Esophagus (tissue), 2 donors: ENCODE data around the gene BBS12. TPM values are rescaled to one million over a fixed set of nuclear protein-coding genes. Genes with fewer than 3 reads are reported as not detected.

Experiments
- H3K27ac ChIP-seq, 2 donors: one replicate each; pipeline ENCODE4 v1.5.1; 2013; ENCODE audit warnings: low read depth in 2 of 2, mild to moderate bottlenecking in 2 of 2, inconsistent platforms in 1 of 2, low read length in 1 of 2, moderate library complexity in 1 of 2
- H3K27me3 ChIP-seq, 2 donors: one replicate each; pipeline ENCODE4 v1.6.1; 2013; ENCODE audit warnings: low read length in 2 of 2, control low read depth in 1 of 2, mild to moderate bottlenecking in 1 of 2; ENCODE audit not compliant: insufficient read depth in 2 of 2, control insufficient read depth in 1 of 2
- H3K36me3 ChIP-seq, 2 donors: one replicate each; pipeline ENCODE4 v1.6.1; 2013; ENCODE audit warnings: low read length in 1 of 2; ENCODE audit not compliant: control insufficient read depth in 2 of 2, insufficient read depth in 2 of 2
- H3K4me1 ChIP-seq, 2 donors: one replicate each; pipeline ENCODE4 v1.6.1; 2013; ENCODE audit warnings: low read length in 1 of 2; ENCODE audit not compliant: control insufficient read depth in 2 of 2, insufficient read depth in 2 of 2
- H3K4me3 ChIP-seq, 2 donors: one replicate each; pipeline ENCODE4 v1.5.1; 2013; ENCODE audit warnings: low read length in 2 of 2, mild to moderate bottlenecking in 2 of 2, low read depth in 1 of 2, moderate library complexity in 1 of 2
- H3K9me3 ChIP-seq, 2 donors: one replicate each; pipeline ENCODE4 v1.6.1; 2013; ENCODE audit warnings: mild to moderate bottlenecking in 2 of 2, low read depth in 1 of 2, low read length in 1 of 2, moderate library complexity in 1 of 2; ENCODE audit not compliant: control insufficient read depth in 2 of 2, insufficient read depth in 1 of 2
- WGBS, 2 donors: extraction: QIAGEN DNeasy Blood & Tissue Kit; methylation state at CpG; one replicate each; pipeline ENCODE4 v1.1.7; 2013; 5-methylcytosine and 5-hydroxymethylcytosine counted together
- polyA plus RNA-seq, 2 donors: library from polyadenylated mRNA; stranded (reverse); fragments of 200-250 nt; gene quantifications; one replicate each; pipeline ENCODE4 v1.2.3, GENCODE V29; 2013
- donor health status: healthy with polysubstance abuse.
- donor health status: Bipolar disorder and iron deficiency.

The BBS12 gene
- polyA plus RNA-seq, 2 donors = 0.45 to 0.76 TPM

- H3K27ac ChIP-seq = no peak overlapping the region
- H3K4me1 ChIP-seq = peaks cover 0 to 2% of the 10 kb centered on the region in 2 donors
- H3K9me3 ChIP-seq = no peaks in the 10 kb centered on the region
- no peak overlapping the region for H3K4me3 ChIP-seq
- H3K27me3 ChIP-seq = no peaks in the 10 kb centered on the region
- H3K36me3 ChIP-seq = no peaks in the 10 kb centered on the region
These were observed 40.5 kb downstream of the BBS12 start for GRCh38 chr4:122772986-122773385.

GRCh38 chr4:122775039-122775438, 42.5 kb downstream of the BBS12 start:
- 88 to 89% methylated on average over 3 of the region's 3 CpGs for WGBS, 2 donors
- H3K27me3 ChIP-seq = no peaks in the 10 kb centered on the region
- no peak overlapping the region for H3K27ac ChIP-seq
- H3K4me3 ChIP-seq = no peak overlapping the region
- peaks cover 0 to 2% of the 10 kb centered on the region in 2 donors for H3K4me1 ChIP-seq
- no peaks in the 10 kb centered on the region for H3K36me3 ChIP-seq
- no peaks in the 10 kb centered on the region for H3K9me3 ChIP-seq

GRCh38 chr4:122775987-122776836, 43.7 kb downstream of the BBS12 start:
- Histone ChIP-seq H3K4me1 (peaks cover 0 to 2% of the 10 kb centered on the region in 2 donors), H3K9me3 (no peaks in the 10 kb centered on the region), H3K36me3 (no peaks in the 10 kb centered on the region), H3K4me3 (no peak overlapping the region), H3K27me3 (no peaks in the 10 kb centered on the region), H3K27ac (no peak overlapping the region)
- 76% methylated on average over 6 of the region's 6 CpGs for WGBS, 2 donors

GRCh38 chr4:122776916-122777315, 44.4 kb downstream of the BBS12 start:
- Histone ChIP-seq H3K4me3 (no peak overlapping the region), H3K27ac (no peak overlapping the region), H3K27me3 (no peaks in the 10 kb centered on the region), H3K4me1 (peaks cover 0 to 2% of the 10 kb centered on the region in 2 donors), H3K36me3 (no peaks in the 10 kb centered on the region), H3K9me3 (no peaks in the 10 kb centered on the region)
- WGBS, 2 donors = 49 to 52% methylated on average over 4 of the region's 4 CpGs

- Histone ChIP-seq H3K36me3 (no peaks in the 10 kb centered on the region), H3K4me1 (no peaks in the 10 kb centered on the region), H3K4me3 (no peak overlapping the region), H3K9me3 (no peaks in the 10 kb centered on the region), H3K27me3 (no peaks in the 10 kb centered on the region), H3K27ac (no peak overlapping the region)
- WGBS, 2 donors = 94 to 98% methylated on average over 7 of the region's 7 CpGs
These were observed 45.6 kb downstream of the BBS12 start for GRCh38 chr4:122777846-122778673.

GRCh38 chr4:122781486-122781885, 49.0 kb downstream of the BBS12 start:
- Histone ChIP-seq H3K36me3 (no peaks in the 10 kb centered on the region), H3K4me1 (no peaks in the 10 kb centered on the region), H3K4me3 (no peak overlapping the region), H3K27me3 (no peaks in the 10 kb centered on the region), H3K9me3 (no peaks in the 10 kb centered on the region), H3K27ac (no peak overlapping the region)
- 66 to 81% methylated on average over 2 of the region's 2 CpGs for WGBS, 2 donors

GRCh38 chr4:122783301-122784215, 51.1 kb downstream of the BBS12 start:
- Histone ChIP-seq H3K4me1 (no peaks in the 10 kb centered on the region), H3K9me3 (no peaks in the 10 kb centered on the region), H3K4me3 (no peak overlapping the region), H3K27me3 (no peaks in the 10 kb centered on the region), H3K27ac (no peak overlapping the region), H3K36me3 (no peaks in the 10 kb centered on the region)
- 40 to 44% methylated on average over 6 of the region's 6 CpGs for WGBS, 2 donors

DNA sequence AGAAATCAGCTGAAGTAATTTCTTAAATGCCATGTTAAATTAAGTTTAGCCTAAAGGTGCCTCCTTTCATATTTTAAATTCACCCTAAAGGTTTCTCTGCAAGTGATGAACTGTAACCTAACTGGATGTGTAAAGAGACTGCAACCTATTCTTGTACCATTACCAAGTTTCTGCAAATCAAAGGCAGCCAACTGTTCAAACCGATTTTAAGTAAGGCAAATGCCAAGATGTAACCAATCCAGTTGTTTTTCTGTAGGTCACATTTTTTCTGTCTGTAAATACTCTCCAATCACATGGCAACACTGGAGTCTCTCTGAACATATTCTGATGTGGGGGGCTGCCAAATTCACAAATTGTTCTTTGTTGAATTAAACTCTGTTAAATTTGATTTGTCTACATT, 51.8 kb downstream of the BBS12 start:
- Histone ChIP-seq H3K27ac (no peak overlapping the region), H3K27me3 (no peaks in the 10 kb centered on the region), H3K9me3 (no peaks in the 10 kb centered on the region), H3K36me3 (no peaks in the 10 kb centered on the region), H3K4me1 (no peaks in the 10 kb centered on the region), H3K4me3 (no peak overlapping the region)
- 20 to 34% methylated on average over 1 of the region's 1 CpG for WGBS, 2 donors

- Histone ChIP-seq H3K4me3 (no peak overlapping the region), H3K27ac (no peak overlapping the region), H3K27me3 (no peaks in the 10 kb centered on the region), H3K36me3 (no peaks in the 10 kb centered on the region), H3K9me3 (no peaks in the 10 kb centered on the region), H3K4me1 (no peaks in the 10 kb centered on the region)
- WGBS, 2 donors = 91 to 96% methylated on average over 2 of the region's 2 CpGs
These were observed 52.6 kb downstream of the BBS12 start for GRCh38 chr4:122785099-122785498.
